B cell (primary cell): Measurements from ENCODE around the gene SART3.

Experiments used
- CTCF ChIP-seq: fragments of 200-600 bp; IDR thresholded peaks from one replicate; pipeline ENCODE4 v1.8.0; 2022; ENCODE audit warnings: antibody characterized with exemption, mild to moderate bottlenecking
- EZH2 ChIP-seq: IDR thresholded peaks from 2 replicates; pipeline ENCODE4 v1.6.1; 2012; ENCODE audit warnings: borderline replicate concordance, low read depth, mild to moderate bottlenecking, moderate library complexity, low read length; ENCODE audit not compliant: insufficient read depth, poor library complexity, severe bottlenecking

DNA sequence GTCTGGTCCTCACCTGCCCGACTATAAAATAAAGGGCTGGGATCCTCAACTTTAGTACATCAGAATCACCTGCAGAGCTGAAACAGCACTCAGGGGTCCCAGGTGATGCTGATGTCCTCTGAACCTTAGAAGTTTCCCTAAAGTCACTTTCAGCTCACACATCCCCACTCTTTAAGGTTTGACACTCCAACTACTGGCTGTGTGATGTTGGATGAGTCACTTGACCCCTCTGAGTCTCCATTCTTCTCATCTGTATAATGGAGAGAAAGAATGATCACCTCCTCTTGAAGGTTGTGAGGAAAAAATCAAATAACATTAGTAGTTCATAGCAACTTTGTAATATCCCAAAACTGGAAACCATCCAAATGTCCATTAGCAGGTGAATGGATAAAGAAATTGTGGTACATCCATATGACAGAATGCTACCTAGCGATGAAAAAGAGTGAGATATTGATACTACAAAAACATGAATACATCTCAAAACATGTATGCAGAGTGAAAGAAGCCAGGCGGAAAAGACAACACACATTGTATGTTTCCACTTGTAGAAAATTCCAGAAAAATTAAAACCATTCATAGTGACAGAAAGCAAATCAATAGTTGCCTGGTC, 23.6 kb upstream of the SART3 start:
- no peak for TF ChIP-seq CTCF
- TF ChIP-seq EZH2: no peak
